ENCODE results near the gene GPRIN3. TPM values are rescaled to one million over a fixed set of nuclear protein-coding genes. Genes with fewer than 3 reads are reported as not detected.

GPRIN3 gene
- polyA plus RNA-seq, 1 donor (not counting 4 experiments of a cell fraction or from before 2014, with no cell fraction given) = not detected

GRCh38 chr4:89276296-89276695, 31.3 kb downstream of the GPRIN3 start:
- Histone ChIP-seq H3K79me2 (ENCODE audit: control insufficient read depth, insufficient read depth, low read length) (no peaks in the 10 kb centered on the region), H3K36me3 (ENCODE audit: control insufficient read depth in 2 of 2, extremely low read depth in 1 of 2, insufficient read depth in 2 of 2, low read length in 2 of 2) (no peaks in the 10 kb centered on the region), H3K9me3 (ENCODE audit: control insufficient read depth, low read depth, low read length) (no peaks in the 10 kb centered on the region), H4K20me1 (ENCODE audit: control insufficient read depth, extremely low read depth, insufficient read depth, low read length) (no peaks in the 10 kb centered on the region), H3K4me2 (ENCODE audit: control insufficient read depth, extremely low read depth, insufficient read depth, low read depth, low read length) (no peak overlapping the region), H3K27me3 (ENCODE audit: control insufficient read depth, extremely low read depth, insufficient read depth, low read length) (no peaks in the 10 kb centered on the region), H3K9me1 (ENCODE audit: control insufficient read depth, extremely low read depth, insufficient read depth, low read length) (no peaks in the 10 kb centered on the region), H3K4me3 (ENCODE audit: control insufficient read depth in 2 of 3, extremely low read depth in 1 of 3, insufficient read depth in 2 of 3, low read depth in 1 of 3, low read length in 3 of 3) (no peak overlapping the region), H3K27ac (ENCODE audit: control insufficient read depth, insufficient read depth, low read length) (no peak overlapping the region), H2AFZ (ENCODE audit: control insufficient read depth, low read length) (no peak overlapping the region), H3K9ac (ENCODE audit: control insufficient read depth, extremely low read depth, insufficient read depth, low read length) (no peak overlapping the region), H3K4me1 (ENCODE audit: control insufficient read depth, extremely low read depth, insufficient read depth, low read length) (no peaks in the 10 kb centered on the region)
- dilution Hi-C loops (cut with MboI; ENCODE audit: extremely low pct_ligation_motif_present, low sequenced_read_pairs) = no loop called here
- TF ChIP-seq EZH2 (IDR thresholded peaks at IDR 0.05; ENCODE audit: low read length) (no peak), CTCF (optimal IDR thresholded peaks at IDR 0.05 in 1 of 3, IDR thresholded peaks at IDR 0.05 in 1 of 3, conservative IDR thresholded peaks at IDR 0.05 in 1 of 3; ENCODE audit: extremely low read depth in 1 of 3, insufficient read depth in 2 of 3, low read length in 3 of 3) (no peak)
- DNase-seq (ENCODE audit: low read depth, low spot score) = no peak
- no peak for FAIRE-seq

GRCh38 chr4:89275587-89275986, 32.0 kb downstream of the GPRIN3 start:
- DNase-seq (ENCODE audit: low read depth, low spot score) = no peak
- Histone ChIP-seq H3K9ac (ENCODE audit: control insufficient read depth, extremely low read depth, insufficient read depth, low read length) (no peak overlapping the region), H4K20me1 (ENCODE audit: control insufficient read depth, extremely low read depth, insufficient read depth, low read length) (no peaks in the 10 kb centered on the region), H3K9me1 (ENCODE audit: control insufficient read depth, extremely low read depth, insufficient read depth, low read length) (no peaks in the 10 kb centered on the region), H3K4me1 (ENCODE audit: control insufficient read depth, extremely low read depth, insufficient read depth, low read length) (no peaks in the 10 kb centered on the region), H3K9me3 (ENCODE audit: control insufficient read depth, low read depth, low read length) (no peaks in the 10 kb centered on the region), H3K79me2 (ENCODE audit: control insufficient read depth, insufficient read depth, low read length) (no peaks in the 10 kb centered on the region), H3K4me2 (ENCODE audit: control insufficient read depth, extremely low read depth, insufficient read depth, low read depth, low read length) (no peak overlapping the region), H3K36me3 (ENCODE audit: control insufficient read depth in 2 of 2, extremely low read depth in 1 of 2, insufficient read depth in 2 of 2, low read length in 2 of 2) (no peaks in the 10 kb centered on the region), H3K27me3 (ENCODE audit: control insufficient read depth, extremely low read depth, insufficient read depth, low read length) (no peaks in the 10 kb centered on the region), H3K27ac (ENCODE audit: control insufficient read depth, insufficient read depth, low read length) (no peak overlapping the region), H3K4me3 (ENCODE audit: control insufficient read depth in 2 of 3, extremely low read depth in 1 of 3, insufficient read depth in 2 of 3, low read depth in 1 of 3, low read length in 3 of 3) (no peak overlapping the region), H2AFZ (ENCODE audit: control insufficient read depth, low read length) (no peak overlapping the region)
- TF ChIP-seq EZH2 (IDR thresholded peaks at IDR 0.05; ENCODE audit: low read length) (no peak), CTCF (optimal IDR thresholded peaks at IDR 0.05 in 1 of 3, IDR thresholded peaks at IDR 0.05 in 1 of 3, conservative IDR thresholded peaks at IDR 0.05 in 1 of 3; ENCODE audit: extremely low read depth in 1 of 3, insufficient read depth in 2 of 3, low read length in 3 of 3) (no peak)
- FAIRE-seq = no peak
- dilution Hi-C loops (cut with MboI; ENCODE audit: extremely low pct_ligation_motif_present, low sequenced_read_pairs) = no loop called here

Data from keratinocyte (primary cell).